NCI-H2196 treated with DMSO at 0.1 percent for 48 hours (cell line): ENCODE results near the gene SASH3.
"Not testable (repeated sequence)": the region's sequence is repeated elsewhere in the genome, so short reads cannot be mapped to it uniquely, and the experiment has no call there.

ENCODE experiments used
- DNase-seq: peaks from one replicate; lab custom pipeline; 2025; ENCODE audit not compliant: unreplicated experiment; lab: John Stamatoyannopoulos, UW

SASH3 gene

GRCh38 chrX:129779747-129780146, at the start of gene SASH3:
SASH3 (plus strand) TSS chrX:129779949; CDS start chrX:129780098, 149 bp downstream.
- DNase-seq = no peak

DNA sequence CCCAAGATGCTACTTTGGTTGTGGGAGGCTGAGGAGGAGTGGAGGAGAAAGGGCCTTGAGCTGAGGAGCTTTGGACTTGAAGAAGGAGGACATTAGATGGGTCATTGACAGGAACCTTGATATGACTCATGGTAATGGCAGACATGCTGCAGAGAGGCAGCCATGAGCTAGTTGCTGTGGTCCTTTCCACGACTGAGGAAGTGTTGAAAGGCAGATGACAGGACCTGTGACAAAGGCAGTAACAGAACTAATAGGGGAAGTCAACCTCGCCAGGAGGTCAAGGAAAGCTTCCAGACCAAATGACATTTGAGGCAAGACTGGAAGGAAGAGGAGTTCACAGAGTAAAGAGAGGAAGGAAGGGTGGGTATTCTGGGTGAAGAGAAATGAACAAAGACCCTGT, 48.5 kb upstream of the SASH3 start:
- no peak for DNase-seq

DNA sequence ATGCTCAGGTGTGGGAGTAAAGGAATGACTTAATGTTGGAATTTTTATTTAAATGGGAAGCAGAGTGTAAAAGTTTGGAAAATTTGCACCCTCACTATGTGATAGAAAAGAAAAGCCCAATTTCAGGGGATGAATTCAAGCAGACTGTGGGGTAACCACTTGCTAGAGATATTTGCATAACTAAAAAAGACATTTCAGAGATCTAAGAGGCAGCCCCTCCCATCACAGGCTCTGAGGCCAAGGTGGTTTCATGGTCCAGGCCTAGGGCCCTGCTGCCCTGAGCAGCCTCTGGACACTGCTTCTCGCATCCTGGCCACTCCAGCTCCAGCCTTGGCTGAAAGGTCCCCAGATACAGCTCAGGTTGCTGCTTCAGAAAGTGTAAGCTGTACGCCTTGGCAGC, 46.9 kb upstream of the SASH3 start:
- DNase-seq = no peak

DNA sequence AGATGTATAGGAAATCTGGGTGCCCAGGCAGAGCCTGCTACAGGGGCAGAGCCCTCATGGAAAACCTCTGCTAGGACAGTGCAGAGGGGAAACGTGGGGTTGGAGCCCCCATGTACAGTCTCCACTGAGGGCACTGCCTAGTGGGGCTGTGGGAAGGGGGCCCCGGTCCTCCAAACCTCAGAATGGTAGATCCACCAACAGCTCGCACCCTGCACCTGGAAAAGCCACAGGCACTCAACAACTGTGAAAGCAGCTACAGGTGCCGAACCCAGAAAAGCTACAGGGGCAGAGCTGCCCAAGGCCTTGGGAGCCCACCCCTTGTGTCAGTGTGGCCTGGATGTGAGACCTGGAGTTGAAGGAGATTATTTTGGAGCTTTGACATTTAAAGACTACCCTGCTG, 46.4 kb upstream of the SASH3 start:
- DNase-seq = no peak

DNA sequence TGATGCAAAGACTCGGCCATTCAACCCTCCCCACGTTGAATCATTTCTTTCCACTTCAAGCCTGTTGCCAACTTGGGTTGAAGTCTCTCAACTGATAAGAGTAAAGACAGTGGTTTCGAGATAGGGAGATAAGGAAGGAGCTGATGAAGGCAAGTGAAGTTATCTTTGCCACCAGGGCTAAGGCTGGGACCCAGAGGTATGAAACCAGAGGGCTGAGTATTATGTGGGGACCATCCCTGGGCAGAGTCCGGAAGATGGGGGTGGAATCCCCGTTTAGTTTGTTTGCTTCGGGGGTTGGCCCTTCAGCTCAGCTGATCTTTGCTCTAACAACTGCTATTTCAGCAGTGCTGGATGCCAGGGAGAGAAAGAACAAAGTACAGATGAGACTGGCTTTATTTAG, 43.3 kb upstream of the SASH3 start:
- DNase-seq = no peak

DNA sequence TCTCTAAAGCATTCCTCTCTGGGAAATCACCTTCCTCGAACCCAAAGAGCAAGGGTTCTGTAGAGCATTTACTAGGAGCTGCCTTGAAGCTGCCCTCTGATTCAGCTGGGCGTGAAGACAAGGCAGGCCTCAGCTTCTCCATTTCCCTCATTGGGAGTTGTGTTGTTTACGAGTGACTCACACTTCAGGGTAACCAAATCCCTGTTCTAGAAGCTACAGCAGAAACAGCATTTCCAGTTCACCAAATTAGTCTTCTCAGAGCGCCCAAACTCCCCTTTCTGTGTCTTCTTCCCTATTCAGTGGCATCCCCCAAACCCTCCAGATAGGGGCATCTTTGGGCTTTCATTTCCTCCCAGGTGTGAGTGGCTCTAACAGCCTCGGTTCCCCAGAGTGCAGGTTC, 41.8 kb upstream of the SASH3 start:
- no peak for DNase-seq

DNA sequence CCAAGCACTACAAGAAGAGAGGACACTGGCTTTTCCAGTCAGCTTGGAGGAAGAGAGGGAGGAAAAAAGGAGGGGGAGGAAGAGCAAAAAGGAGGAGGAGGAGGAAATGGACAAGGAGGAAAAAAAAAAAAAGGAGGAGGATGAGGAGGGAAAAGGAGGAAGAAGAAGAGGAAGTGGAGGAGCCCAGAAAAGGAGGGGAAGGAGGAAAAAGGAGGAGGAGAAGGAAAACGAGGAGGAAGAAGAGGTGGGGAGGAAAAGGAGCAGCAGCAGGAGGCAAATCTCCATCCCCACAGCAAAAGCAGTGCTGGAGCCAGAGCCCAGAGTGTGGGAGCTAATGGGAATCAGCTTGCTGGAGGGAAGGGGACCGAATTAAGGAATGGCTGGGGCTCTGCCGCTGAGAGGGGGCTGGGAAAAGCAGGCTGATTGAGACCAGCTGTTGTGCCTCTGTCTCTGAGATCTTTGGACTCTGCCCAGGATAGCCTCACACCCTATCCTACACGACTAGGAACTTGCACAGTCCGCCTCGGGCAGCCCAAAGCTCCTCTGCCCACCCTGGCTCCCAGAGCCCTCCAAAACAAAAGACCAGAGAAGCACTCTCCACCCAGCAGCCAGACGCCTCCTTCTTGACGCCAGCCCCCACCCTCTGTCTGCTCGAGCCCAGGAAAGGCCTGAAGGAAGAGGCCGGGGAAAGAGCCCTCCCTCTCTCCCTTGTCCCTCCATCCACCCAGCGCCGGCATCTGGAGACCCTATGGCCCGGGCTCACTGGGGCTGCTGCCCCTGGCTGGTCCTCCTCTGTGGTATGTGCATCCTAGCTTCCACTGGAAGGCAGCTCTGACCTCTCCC, 41.1 kb upstream of the SASH3 start, which contains the start of gene XPNPEP2:
XPNPEP2 (plus strand) TSS at position 514 of the 843 bp plus-strand sequence; CDS start at position 749, 235 bp downstream.
- no peak for DNase-seq

DNA sequence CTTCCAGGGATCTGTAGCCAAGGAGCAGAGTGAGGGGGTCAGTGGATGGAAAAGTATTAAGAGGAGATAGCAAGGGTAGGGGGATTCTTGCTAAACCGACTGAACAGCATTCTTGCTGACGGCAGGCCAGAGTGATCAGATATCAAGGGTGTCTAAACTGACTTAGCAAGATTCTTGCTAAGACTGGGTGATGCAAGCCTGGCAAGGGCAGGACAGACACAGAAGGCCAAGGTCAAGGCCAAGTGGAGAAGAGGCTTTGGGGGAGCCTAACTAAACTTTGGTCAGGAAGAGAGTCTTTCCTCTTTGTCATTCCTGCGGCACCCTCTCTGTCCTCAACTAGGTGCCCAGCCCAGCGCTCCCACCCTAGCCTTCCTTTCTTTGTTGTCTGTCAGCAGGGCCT, 40.2 kb upstream of the SASH3 start:
- DNase-seq = no peak

DNA sequence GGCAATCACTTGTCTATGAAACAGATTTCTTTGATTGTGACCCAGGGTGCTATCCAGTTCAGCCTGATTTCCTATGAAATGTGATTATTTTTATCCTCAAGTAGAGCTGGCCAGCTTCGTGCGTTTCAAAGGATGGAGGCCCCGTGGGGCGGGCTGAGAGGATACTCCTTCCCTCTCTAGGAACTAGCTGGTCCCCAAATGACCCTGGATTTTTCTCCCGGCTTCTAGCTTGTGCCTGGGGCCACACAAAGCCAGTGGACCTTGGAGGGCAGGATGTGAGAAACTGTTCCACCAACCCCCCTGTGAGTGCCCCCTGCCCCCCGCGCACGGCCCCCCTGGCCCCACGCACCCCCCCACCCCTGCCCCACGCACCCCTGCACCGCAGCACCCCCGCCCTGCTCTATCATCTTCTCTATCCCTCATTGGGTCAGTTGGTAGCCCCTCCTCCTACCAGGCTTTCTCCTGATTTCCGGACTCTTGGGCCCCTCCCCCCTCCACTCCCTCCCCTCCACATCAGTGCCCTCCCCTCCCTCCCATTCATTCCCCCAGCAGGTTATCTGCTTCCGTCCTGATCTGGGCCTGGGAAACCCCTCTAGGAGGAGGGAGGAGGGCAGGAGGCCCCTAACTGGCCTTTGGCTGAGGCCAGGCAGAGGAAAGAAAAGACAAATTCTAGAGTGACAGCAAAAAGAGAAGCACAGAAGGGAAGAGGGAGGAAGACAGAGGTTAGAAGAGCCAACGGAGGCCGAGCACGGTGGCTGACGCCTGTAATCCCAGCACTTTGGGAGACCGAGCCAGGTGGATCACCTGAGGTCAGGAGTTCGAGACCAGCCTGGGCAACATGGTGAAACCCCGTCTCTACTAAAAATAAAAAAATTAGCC, 37.6 kb upstream of the SASH3 start:
- DNase-seq = no peak

GRCh38 chrX:129742759-129743152, 37.0 kb upstream of the SASH3 start:
- not testable (repeated sequence) for DNase-seq

- no peak for DNase-seq
Observed at GRCh38 chrX:129743821-129744220, 35.9 kb upstream of the SASH3 start.

DNA sequence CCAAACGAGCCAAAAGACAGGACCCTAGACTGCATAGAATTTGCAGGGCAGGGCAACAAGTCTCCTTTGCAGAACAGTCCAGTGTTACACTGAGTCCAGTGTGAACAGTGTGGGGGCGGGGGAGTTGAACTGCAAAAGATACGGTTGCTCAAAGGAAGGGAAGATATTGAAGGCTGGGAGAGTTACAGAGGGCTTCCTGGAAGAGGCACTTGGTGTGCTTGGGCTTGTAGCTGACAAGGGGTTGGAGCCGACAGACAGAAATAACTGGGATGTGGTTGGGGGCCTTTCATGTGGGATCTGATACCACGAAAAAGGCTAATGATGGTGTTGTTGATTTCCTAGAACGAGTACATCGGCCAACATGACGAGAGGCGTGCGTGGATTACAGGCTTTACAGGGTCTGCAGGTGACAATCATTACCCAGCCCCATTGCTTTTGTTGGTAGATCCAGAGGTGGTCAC, 34.9 kb upstream of the SASH3 start:
- DNase-seq = no peak

DNA sequence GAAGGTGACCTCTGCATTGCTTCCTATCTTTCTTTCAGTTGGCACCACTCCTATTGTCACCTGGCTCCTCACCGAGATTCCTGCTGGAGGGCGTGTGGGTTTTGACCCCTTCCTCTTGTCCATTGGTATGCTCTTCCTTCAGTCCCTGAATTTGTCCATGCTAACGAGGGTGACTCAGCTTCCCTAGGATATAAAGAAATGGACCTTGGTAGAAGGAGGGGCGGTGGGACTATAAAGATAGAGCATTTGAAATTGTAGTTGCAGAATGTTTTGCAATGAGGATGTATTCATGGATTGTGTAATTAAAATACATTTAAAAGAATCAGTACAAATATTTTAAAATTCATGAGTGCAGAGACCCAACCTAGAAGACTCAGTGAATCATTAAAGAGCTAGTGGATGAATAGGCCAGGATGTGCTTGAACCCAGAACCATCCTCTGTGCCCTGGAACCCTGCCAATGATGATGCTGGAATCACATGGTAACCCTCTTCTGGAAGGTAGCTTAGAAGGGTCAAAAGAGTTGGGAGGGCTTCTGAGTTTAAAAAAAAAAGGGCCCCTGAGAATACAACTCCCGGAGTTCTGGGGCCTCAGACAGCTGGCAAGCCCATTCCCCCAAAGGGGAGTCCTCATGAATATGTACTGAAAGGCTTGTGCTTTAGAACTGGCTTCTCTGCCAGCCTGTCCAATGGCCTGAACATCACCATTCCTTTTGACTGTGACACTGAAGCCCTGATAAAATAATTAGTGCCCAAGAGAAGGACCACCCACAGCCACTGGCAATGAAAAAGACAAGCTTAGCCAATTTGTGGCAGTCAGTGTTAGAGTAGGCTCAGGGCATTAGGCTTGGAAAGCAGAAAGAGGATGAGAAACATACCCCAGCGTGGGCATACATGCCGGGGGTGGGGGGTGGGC, 32.9 kb upstream of the SASH3 start:
- DNase-seq = no peak

DNA sequence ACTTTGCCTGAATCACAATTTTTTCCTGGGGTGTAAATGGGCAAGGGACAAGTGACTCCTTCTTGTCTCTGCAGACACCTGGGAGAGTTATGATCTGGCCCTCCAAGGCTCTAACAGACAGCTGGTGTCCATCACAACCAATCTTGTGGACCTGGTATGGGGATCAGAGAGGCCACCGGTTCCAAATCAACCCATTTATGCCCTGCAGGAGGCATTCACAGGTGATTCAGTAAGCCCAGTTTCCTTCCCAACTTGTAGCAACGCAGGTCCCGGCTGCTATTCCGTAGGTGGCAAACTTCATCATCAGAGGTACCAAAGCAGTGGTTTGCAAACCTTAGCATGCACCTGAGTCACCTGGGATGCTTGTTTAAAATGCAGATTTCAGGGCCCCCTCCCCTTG, 32.2 kb upstream of the SASH3 start:
- DNase-seq = no peak

DNA sequence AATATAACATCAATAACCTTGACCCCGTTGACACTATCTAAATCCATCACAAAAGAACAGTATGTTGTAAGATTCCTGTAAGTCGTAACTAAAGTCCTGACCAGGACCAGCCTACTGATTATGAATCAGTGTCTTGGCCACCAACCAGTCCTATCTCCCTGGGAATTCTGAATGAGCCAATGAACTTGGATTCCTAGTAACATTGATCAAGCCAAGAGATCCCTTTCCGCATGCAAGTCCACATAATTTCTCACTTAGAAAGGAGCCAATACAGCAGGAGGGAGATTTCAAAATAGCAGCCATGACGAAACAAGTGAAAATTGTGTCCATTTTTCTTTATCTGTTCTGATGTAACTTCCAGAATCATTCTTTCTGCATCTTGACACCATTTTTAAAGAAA, 31.4 kb upstream of the SASH3 start:
- DNase-seq = no peak

- DNase-seq = no peak
Observed at GRCh38 chrX:129749069-129749468, 30.7 kb upstream of the SASH3 start.

- DNase-seq = no peak
Observed at GRCh38 chrX:129750971-129751370, 28.8 kb upstream of the SASH3 start.

DNA sequence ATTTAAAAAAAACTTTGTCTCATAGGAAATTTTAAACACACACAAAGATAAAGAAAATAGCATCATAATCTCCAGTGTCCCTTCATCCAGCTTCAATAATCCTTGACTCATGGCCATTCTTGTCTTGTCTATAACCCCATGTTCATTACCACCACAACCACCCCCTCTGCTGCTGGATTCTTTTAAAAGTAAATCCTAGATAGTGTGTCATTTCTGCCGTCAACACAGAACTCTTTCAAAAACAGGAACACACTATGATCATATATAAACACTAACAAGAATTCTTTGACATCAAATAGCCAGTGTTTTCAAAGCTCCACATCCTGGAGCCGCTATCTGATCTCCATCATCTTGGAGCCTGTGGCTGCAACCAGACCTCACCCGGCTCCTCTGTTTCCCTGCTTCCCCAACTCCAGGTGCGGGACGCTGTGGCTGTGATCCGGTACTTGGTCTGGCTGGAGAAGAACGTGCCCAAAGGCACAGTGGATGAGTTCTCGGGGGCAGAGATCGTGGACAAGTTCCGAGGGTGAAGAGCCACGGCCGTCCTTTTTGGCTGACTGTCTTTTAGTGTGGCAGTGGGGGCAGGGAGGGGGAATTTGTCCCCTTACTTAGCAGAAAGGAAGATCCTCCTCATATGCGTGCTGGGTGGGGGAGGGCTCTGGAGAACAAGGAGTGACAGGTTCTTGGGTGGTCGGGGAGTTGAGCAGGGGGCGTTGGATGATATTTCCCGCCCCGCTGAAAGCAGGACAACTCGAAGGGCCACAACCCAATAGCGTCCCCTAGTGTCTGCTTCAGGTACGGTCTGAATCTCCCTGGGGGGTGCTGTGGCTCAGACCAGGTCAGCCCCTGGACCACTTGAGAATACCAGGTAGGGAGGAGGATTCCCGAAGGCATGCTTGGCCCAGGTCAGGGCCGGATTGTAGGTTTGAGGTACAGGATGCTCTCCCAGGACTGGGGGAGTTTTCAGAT, 25.4 kb upstream of the SASH3 start:
- DNase-seq = no peak

- no peak for DNase-seq
Observed at GRCh38 chrX:129755779-129756650, 23.7 kb upstream of the SASH3 start.
